ENCODE data around the gene CANT1.
"Not testable (repeated sequence)": the region's sequence is repeated elsewhere in the genome, so short reads cannot be mapped to it uniquely, and the experiment has no call there.

The CANT1 gene

GRCh38 chr17:79043191-79043930 lies 33.8 kb upstream of the CANT1 start:
- DNase-seq = no peak

GRCh38 chr17:79042421-79043190 lies 33.0 kb upstream of the CANT1 start:
- no peak for DNase-seq

DNA sequence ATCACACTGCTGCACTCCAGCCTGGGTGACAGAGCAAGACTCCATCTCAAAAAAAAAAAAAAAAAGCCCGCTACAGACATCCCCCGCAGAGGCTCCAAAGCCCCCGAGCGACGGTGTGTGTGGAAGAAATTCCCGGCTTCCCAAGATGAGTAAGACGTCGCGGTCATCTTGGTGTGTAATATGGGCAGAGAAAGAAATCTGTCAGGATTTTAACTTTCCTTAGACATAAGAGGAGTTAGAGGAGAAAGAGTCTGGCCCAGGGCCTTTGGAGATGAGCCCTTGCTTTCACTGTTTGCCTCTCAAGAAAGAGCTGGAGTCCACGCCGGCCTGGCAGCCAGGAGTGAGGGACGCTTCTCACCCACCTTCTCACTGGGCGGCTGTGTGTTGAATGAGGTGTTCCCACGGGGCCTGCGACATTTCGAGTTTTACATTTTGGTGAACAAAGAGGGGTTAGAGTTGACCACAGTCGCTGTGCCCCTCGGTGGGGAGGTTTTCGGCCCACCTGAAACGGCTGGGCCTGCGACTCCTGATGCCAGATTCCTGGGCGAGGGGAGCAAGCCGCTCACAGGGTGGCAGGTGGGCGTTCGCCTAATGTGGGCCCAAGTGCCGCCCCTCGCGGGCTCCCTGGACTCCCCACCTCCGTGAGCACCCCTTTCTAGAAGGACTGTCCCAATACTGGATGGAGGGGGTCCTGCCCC lies 32.3 kb upstream of the CANT1 start:
- DNase-seq = no peak

GRCh38 chr17:79041041-79041570 lies 31.5 kb upstream of the CANT1 start:
- DNase-seq = no peak

GRCh38 chr17:79039886-79040285 lies 30.3 kb upstream of the CANT1 start:
- DNase-seq = no peak

DNA sequence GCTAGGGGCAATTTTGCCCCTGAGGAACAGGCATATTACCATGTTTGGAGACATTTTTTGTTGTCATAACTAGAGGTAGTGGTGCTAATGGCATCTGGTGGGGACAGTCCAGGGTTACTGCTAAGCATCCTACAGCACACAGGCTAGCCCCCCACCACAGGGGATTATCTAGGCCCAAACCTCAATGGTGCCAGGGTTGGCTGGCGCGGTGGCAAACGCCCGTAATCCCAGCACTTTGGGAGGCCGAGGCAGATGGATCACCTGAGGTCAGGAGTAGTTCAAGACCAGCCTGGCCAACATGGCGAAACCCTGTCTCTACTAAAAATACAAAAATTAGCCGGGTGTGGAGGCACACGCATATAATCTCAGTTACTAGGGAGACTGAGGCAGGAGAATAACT lies 29.6 kb upstream of the CANT1 start:
- DNase-seq = no peak

- no peak for DNase-seq
Observed at GRCh38 chr17:79038545-79039135, 29.1 kb upstream of the CANT1 start.

GRCh38 chr17:79036596-79036995 lies 27.0 kb upstream of the CANT1 start:
- DNase-seq = peak; percentile 64

GRCh38 chr17:79036181-79036580 lies 26.6 kb upstream of the CANT1 start:
- DNase-seq = no peak

GRCh38 chr17:79035686-79036085 lies 26.1 kb upstream of the CANT1 start:
- no peak for DNase-seq

GRCh38 chr17:79034931-79035485 lies 25.4 kb upstream of the CANT1 start:
- no peak for DNase-seq

DNA sequence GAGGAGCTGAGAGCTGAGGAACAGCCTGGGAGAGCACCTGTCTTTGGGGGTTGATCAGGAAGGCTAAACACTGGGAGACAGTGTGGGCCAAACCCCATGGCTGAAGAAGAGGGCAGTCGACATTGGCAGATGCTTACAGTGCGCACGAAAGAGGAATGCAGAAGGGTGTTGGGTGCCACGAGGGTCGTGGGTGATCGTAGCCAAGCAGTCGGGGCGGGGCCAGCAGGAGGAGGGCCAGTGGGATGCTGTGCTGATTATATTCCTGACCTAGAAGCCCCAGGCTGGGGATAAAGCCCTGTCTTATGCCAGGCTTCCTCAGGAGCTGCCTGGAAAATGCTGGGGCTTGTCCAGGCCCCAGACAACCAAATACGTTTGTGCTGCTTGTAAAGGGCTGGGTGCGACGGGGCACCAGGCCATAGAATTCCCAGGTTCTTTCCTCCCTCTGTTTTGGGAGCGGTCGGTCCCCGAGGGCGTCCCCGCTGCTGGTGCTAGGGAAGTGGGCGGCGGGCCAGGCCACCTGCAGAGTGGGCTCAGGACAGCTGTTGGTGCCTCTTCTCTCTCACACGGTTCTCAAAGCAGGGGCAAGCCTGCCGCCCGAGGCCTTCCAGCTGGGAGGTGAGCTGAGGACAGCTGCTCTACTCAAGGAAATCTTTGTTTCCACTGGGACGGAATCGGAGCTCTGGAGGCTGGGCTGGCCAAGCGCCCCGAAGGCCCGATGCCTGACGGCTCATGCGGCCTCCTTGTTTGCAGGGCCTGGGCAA lies 24.4 kb upstream of the CANT1 start:
- DNase-seq = no peak

DNA sequence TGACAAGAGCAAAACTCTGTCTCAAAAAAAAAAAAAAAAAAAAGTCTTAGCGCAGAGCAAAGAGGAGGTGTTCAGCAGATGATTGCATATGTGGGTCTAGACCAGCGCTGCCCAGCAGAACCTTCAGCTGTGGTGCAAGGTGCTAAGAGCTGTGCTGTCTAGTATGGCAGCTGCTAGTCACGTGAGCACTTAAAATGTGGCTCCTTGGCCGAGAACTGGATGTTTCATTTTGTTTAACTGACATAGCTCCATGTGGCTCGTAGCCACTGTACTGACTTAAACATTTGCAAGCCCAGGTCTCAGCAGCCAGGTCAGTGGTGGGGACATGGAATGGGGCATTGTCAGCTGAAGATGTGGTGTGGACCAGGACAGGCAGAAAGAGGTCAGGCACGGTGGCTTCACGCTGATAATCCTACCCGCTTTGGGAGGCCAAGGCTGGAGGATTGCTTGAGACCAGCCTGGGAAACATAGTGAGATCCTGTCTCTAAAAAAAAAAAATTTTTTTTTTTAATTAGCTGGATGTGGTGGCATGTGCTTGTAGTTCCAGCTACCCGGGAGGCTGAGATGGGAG lies 23.6 kb upstream of the CANT1 start:
- DNase-seq = no peak

- no peak for DNase-seq
Observed at GRCh38 chr17:79031996-79032875, 22.7 kb upstream of the CANT1 start.

GRCh38 chr17:79030636-79031035 lies 21.1 kb upstream of the CANT1 start:
- DNase-seq = not testable (repeated sequence)

- no peak for DNase-seq
Observed at GRCh38 chr17:79029327-79030009, 19.9 kb upstream of the CANT1 start.

DNA sequence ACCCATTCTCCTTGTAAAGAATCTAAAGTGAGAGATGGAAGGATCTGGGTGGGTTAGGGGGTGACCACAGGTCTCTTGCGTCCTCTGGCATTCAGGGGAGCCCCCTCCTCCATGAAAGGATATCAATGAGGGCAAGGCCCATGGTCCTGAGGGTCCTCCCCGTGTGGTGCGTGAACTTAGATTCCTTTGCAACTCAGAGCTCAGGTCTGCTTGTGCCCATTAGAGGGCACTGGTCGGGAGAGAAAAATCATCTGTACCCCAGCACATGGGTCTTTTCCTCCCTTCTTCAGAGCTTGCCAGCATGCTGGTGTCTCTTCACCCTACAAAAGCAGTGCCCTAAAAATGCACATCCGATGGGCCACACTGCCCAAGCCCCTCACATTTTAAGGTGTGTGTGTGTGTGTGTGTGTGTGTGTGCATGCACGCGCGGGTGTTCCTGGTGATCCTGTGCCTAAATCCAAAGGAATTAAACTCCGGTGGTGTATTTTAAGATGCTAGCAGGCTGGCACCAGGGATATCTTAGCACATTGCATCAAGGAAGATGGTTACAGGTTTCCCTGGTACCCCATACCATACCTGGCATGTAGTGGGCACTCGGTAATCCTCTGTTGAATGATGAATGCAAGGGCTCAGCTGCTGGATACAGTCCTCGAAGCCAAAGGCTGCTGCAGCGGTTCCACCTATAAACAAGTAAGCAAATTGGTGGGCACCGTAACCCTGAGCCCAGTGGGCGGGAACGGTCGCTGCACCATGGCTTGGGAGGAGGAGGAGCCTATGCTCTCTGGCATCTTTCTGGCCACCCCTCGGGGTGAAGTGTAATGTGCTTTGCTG lies 19.1 kb upstream of the CANT1 start:
- DNase-seq = no peak

- DNase-seq = peak; percentile 45
Observed at GRCh38 chr17:79027925-79028491, 18.4 kb upstream of the CANT1 start.

All from kidney glomerular epithelial cell (primary cell).